Stimulated activated CD8-positive, alpha-beta memory T cell treated with anti-CD3 and anti-CD28 coated beads, Interleukin-15, amount 100 ng/mL, for 4 hours (primary cell): ENCODE measurements around the gene SIPA1.
A peak's percentile ranks its signal among the peaks of the same experiment; 100 is the strongest.

ENCODE experiments used
- DNase-seq, 2 donors: peaks; one replicate each; pipeline ENCODE4 v3.0.0-alpha.2; 2020; ENCODE audit warnings: low read depth in 2 of 2

Gene SIPA1

DNA sequence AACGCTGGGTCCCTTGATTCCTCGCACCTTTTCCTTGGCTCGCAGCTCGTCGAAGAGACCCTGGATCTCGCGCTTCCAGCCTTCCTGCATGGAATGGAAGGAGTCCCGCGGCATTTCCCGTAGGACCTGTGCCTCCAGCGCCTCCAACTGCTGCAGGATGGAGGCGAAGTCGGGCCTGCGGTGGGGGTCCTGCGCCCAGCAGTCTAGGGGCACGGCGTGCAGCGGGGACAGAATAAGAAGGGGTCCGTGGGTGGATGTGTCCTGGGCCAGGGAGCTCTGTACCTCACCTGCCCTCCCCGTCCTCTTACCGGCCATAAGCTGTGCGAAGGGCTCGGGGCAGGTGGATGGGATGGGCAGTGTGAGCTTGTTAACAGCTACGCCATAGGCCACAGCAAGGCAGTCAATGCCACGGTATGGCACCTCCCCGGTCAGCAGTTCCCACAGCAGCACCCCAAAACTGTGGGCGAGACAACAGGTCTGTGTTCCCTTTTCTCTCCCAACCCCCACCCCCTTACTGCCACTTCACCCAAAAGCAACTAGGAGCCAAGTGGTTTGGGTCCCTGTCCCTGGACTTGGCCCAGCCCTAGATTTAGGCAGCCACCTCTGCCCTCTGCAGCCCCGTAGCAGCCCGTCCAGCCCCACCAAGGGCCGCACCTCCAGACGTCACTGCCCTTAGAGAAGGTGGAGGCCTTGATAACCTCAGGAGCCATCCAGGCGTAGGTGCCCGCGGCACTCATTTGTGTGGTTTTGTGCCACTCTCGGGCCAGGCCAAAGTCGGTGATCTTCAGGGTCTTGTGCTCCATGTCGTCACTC is 30.1 kb upstream of the SIPA1 start:
- DNase-seq = no peak

GRCh38 chr11:65609229-65609628 is 28.7 kb upstream of the SIPA1 start:
- DNase-seq = no peak

- no peak for DNase-seq
Observed at GRCh38 chr11:65609665-65610064, 28.2 kb upstream of the SIPA1 start.

DNA sequence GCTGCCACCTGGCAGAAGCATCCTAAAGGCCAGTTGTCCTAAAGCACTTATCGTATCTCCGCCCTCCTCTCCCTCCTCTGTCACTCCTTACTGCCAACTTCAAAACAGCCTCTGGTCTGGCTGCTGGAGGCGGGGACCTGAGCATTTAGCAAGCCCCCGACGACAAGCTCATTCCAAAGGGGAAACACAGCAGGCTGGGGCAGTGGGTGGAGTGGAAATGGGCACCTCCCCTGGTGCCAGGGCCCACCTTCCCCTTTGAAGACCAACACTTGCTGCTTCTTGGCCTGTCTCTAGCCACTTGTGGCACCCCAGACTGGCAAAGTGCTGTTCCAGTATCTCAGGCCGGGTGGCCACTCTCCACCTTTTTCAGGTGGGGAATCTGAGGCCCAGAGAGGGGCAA is 27.5 kb upstream of the SIPA1 start:
- no peak for DNase-seq

- no peak for DNase-seq
Observed at GRCh38 chr11:65611028-65611757, 26.7 kb upstream of the SIPA1 start.

- no peak for DNase-seq
Observed at GRCh38 chr11:65611758-65612603, 25.9 kb upstream of the SIPA1 start.

DNA sequence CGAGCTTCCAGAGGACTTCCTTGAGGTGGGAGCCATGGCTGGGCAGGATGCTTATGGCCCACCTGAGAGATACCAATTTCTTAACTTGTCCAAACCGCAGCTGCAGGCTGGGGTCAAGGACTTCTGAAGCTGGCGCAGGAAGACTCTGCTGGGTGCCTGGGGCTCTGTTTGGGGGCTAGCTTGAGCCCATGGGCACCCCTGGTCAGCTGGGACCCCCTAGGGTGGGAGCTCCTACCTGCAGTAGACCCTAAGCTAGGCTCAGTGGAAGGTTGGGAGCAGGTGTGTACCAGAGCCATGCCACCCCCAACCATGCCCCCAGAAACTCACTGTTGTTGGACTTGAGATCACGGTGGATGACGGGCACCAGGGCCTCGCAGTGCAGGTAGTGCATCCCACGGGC is 25.2 kb upstream of the SIPA1 start:
- DNase-seq = no peak

DNA sequence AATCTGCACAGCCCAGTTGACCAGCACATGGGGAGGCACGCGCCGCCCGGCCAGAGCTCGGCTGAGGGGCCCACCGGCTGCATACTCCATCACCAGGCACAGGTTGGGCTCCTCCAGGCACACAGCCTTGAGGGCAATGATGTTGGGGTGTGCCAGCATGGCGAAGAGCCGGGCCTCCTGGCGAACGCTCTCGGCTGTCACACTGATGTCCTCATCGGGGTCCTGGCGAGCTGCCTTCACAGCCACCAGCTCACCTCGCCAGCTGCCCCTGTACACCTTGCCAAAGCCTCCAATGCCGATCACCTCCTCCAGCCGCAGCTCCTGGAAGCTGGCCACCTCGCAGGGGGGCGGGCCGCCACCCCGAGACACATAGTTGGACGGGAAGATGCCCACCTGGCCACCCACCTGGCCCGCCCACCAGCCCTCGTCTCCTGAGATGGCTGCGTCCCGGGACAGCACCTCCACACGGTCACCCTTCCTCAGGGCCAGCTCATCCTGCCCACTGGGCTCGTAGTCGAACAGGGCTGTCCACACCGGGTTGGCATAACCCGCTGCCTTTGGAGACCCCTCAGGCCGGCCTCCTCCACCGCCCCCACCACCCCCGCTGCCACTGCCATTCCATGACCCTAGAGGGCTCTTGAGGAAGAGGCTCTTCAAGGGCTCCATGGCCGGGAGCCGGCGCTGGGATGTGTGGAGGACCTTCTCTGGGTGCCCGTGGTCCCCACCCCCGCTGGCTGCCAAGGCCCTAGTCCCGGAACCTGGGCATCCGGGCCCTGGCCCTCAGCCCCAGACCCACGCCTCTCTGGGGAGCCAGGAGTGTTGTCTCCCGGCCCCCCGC is 24.6 kb upstream of the SIPA1 start:
- DNase-seq = no peak

DNA sequence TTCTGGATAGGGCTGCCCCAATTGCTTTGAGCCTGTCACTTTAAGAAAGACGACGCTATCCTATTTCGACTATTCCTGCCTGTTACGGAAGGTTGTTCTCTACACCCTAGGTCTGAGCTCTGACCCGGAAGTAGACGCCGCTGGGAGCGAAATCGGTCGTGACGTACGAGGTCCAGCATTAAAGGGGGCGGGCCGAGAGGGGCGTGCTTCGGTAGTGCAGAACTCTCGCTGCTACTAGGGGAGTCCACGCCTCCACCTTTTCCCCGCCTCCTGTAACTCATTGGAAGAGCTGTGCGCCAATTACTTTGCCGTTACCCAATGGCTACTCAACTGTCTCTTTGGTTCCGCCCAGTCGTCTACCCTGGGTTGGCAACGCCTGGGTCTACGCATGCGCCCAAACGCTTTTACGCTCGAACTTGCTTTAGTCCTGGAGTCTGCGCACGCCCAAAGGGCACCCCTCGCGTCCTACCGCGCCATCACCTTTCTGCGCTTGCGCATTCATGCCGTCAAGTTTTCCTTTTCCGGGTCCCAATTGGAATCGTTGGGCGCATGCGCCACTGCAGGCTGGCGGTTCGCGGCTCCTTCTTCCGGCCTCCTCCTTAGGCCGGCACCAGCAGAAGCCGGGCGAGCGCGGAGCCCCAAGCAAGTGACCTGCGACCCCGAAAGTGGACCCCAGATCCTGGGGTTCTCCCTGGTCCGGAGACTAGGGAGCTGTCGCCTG is 22.5 kb upstream of the SIPA1 start, which contains the start of gene PCNX3:
Gene PCNX3, plus strand, starts transcription at position 548 of the 721 bp plus-strand sequence. CDS start 536 bp downstream, outside the sequence.
- DNase-seq = peak; percentile 99 to 100

- no peak for DNase-seq
Observed at GRCh38 chr11:65615950-65616574, 21.8 kb upstream of the SIPA1 start.

DNA sequence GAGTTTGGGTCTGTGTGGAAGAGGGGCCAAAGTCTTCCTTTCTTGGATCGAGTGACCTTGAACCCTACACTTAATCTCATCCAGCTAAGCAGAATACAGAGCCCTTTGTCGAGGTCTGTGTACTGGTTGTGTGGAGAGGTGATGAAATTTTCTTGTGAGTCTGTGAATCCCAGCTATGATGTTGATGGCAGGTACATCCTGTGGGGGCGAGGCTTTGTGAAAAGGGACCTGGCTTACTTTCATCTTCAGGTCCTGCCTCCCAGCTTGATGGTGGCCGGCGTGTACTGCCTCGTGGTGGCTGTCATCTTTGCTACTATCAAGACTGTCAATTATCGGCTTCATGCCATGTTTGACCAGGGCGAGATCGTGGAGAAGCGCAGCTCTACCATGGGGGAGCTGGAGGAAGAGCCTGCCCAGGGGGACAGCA is 21.3 kb upstream of the SIPA1 start:
- DNase-seq = no peak

DNA sequence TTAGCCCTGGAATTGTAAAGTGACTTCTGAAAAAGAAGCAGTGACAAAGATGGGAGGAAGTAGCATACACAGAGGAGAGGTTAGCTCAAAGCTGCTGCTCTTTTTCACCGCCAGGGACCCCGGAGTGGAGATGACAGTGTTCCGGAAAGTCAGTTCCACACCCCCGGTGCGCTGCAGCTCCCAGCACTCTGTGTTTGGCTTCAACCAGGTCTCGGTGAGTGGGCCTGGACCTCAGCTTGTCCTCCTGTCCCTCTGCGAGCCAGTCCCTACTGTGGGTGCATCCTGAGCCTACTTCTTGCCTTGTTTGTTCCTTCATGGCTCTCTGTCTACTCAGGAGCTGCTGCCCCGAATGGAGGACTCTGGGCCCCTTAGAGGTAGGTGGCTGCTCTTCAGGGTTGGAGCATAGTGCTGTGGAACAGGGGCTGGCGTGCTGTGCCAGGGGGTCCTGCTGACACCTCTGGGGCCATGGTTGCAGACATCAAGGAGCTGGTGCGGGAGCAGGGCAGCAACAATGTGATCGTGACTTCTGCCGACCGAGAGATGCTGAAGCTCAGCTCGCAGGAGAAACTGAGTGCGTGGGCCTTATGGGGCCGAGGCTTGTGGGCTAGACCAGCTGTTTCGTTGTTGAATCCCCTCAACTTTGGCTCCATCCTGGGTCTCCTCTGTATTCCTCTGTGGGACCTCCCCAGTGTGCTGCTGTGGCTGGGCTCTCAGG is 20.6 kb upstream of the SIPA1 start:
- no peak for DNase-seq

DNA sequence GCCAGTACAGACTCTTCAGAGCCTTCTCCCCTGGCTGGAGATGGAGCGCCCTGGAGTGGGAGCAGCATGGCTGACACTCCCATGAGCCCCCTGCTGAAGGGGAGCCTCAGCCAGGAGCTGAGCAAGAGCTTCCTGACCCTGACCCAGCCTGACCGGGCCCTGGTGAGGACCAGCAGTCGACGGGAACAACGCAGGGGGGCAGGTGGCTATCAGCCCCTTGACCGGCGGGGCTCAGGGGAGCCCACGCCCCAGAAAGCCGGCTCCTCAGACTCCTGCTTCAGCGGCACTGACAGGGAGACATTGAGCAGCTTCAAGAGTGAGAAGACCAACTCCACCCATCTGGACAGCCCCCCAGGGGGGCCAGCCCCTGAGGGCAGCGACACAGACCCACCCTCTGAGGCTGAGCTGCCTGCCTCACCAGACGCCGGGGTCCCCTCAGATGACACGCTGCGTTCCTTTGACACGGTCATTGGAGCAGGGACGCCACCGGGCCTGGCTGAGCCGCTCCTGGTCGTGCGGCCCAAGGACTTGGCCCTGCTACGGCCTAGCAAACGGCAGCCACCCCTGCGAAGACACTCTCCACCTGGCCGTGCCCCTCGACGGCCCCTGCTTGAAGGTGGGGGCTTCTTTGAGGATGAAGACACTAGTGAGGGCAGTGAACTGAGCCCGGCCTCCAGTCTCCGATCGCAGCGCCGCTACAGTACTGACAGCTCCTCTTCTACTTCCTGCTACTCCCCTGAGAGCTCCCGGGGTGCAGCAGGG is 19.7 kb upstream of the SIPA1 start:
- no peak for DNase-seq

GRCh38 chr11:65618763-65619162 is 19.1 kb upstream of the SIPA1 start:
- DNase-seq = no peak

DNA sequence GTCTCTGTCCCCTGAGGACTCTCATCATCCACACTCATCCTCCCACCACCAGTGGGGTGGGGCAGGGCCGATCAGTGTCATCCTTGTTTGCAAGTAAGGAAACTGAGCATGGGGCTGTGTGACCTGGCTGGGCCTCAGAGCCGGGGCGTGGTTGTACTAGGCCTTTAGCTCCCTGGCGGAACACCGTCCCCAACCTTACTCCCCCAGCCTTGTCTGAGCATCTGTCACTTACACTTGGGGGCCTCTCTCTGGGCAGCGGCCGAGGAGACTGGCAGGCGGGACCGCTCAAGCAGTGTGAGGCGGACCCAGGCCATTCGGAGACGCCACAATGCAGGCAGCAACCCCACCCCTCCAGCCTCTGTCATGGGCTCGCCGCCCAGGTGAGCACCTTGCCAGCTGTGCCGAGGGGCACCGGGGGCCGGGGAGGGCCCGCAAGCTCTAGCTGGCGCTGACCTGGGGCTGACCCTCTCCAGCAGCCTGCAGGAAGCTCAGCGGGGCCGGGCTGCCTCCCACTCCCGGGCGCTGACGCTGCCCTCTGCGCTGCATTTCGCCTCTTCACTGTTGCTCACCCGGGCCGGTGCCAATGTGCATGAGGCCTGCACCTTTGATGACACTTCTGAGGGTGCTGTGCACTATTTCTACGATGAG is 18.5 kb upstream of the SIPA1 start:
- DNase-seq = no peak

DNA sequence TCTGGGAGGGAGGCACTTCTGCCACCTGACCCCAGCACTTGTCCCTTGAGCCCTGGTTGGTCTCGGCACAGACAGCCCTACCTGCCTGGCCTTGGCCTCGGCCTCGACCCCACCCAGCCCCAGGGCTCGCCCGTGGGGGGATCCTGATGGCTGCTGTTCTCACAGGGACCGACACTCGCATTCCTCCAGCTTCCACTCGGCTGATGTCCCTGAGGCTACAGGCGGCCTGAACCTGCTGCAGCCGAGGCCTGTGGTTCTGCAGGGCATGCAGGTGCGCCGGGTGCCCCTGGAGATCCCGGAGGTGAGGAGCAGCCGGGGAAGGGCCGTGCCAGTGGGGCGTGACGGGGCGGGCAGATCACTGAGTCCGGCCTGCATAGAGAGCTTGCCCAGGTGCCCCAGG is 17.2 kb upstream of the SIPA1 start:
- no peak for DNase-seq

DNA sequence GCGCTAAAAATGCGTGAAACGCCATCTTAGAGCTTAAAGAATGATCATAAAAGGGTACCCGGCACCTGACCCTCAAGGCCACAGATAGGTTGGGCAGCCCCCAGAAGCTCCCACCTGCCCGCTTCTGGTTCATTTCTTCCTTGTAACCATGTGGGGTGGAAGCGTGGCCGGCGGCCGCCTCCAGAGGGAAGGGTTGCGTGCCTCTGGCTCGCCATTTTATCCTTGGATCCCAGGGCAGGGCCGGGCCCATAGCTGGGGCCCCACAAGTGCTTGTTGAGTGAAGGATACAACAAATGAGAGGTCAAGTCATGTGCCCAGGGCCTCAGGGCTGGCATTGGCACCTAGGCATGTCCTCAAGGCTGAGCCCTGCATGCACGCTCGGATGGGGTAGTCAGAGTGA is 16.4 kb upstream of the SIPA1 start:
- no peak for DNase-seq

DNA sequence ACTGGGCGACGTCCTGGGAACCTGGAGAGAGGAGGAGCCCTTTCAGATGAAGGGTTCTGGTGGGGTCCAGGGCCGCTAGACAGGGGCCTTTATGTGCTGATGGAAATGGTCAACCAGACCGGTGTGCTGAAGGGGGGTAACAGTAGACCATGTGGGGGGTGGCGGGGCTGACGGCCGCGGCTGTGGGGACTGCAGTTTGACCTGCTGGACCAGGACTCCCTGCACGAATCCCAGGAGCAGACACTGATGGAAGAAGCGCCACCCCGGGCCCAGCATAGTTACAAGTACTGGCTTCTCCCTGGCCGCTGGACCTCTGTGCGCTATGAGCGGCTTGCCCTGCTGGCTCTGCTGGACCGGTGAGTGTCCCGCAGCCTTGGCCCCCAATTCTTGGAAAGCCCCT is 15.9 kb upstream of the SIPA1 start:
- no peak for DNase-seq
